Measurements from ENCODE around the gene RSL24D1.

Gene RSL24D1

DNA sequence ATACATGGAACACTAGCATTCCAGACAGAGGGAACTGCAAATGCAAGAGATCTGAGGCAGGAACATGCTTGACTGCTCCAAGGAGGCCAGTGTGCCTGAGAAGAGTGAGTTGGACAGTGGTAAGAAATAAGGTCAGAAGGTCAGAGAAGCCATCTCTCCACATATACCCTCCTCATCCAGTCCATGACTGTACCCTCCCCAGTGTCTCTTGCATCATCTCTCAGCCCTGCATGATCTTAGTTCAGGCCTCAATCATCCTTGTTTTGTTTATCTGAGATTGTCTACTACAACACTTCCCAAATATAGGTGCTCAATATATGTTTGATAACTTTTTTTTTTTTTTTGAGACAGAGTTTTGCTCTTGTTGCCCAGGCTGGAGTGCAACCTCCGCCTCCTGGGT is 5.5 kb upstream of the RSL24D1 start:
- no peaks in the 10 kb centered on the region for H3K9me3 ChIP-seq (ENCODE audit: control insufficient read depth, insufficient read depth, low read length)
- H3K4me1 ChIP-seq (ENCODE audit: control insufficient read depth, insufficient read depth, low read length), result no peaks in the 10 kb centered on the region
- H3K4me3 ChIP-seq (ENCODE audit: low read depth, low read length), result no peak overlapping the region
- no peak overlapping the region for H3K9ac ChIP-seq (ENCODE audit: low read depth, low read length)
- no peaks in the 10 kb centered on the region for H3K36me3 ChIP-seq (ENCODE audit: control insufficient read depth, insufficient read depth, low read length)
- no peaks in the 10 kb centered on the region for H3K27me3 ChIP-seq (ENCODE audit: control insufficient read depth, insufficient read depth, low read length)

DNA sequence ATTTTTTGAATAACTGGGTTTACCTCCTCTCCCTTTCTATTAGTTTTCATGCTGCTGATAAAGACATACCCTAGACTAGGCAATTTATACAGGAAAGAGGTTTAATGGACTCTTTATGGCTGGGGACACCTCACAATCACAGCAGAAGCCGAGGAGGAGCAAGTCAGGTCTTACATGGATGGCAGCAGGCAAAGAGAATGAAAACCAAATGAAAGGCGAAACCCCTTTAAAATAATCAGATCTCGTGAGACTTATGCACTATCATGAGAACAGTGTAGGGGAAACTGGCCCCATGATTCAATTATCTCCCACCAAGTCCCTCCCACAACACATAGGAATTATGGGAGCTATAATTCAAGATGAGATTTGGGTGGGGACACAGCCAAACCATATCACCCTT is 2.0 kb upstream of the RSL24D1 start:
- H3K9me3 ChIP-seq (ENCODE audit: control insufficient read depth, insufficient read depth, low read length), result no peaks in the 10 kb centered on the region
- no peak overlapping the region for H3K9ac ChIP-seq (ENCODE audit: low read depth, low read length)
- H3K36me3 ChIP-seq (ENCODE audit: control insufficient read depth, insufficient read depth, low read length), result no peaks in the 10 kb centered on the region
- H3K27me3 ChIP-seq (ENCODE audit: control insufficient read depth, insufficient read depth, low read length), result no peaks in the 10 kb centered on the region
- no peak overlapping the region for H3K4me3 ChIP-seq (ENCODE audit: low read depth, low read length)
- peaks cover 7% of the 10 kb centered on the region for H3K4me1 ChIP-seq (ENCODE audit: control insufficient read depth, insufficient read depth, low read length)

DNA sequence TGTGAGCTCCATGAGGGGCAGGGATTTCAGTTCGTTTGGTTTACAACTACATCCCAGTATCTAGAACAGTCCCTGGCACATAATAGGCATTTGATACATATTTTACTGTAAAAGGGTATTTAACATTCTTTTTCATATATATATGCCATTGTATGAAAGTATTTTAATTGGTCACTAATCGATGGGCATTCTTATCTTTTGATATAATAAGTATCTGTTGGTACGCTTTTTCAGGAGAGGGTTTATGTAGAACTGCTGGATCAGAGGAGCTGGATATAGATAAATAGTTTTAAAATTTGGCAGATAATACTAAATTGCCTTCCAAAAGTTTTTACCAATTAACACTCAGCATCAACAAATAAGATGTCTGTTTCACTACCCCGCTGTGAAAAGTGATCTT is 978 bp upstream of the RSL24D1 start:
- Histone ChIP-seq H3K9ac (ENCODE audit: low read depth, low read length) (peak overlapping the region; percentile 91), H3K4me1 (ENCODE audit: control insufficient read depth, insufficient read depth, low read length) (peaks cover 7% of the 10 kb centered on the region), H3K4me3 (ENCODE audit: low read depth, low read length) (peak overlapping the region; percentile 97), H3K36me3 (ENCODE audit: control insufficient read depth, insufficient read depth, low read length) (no peaks in the 10 kb centered on the region), H3K27me3 (ENCODE audit: control insufficient read depth, insufficient read depth, low read length) (no peaks in the 10 kb centered on the region), H3K9me3 (ENCODE audit: control insufficient read depth, insufficient read depth, low read length) (no peaks in the 10 kb centered on the region)

DNA sequence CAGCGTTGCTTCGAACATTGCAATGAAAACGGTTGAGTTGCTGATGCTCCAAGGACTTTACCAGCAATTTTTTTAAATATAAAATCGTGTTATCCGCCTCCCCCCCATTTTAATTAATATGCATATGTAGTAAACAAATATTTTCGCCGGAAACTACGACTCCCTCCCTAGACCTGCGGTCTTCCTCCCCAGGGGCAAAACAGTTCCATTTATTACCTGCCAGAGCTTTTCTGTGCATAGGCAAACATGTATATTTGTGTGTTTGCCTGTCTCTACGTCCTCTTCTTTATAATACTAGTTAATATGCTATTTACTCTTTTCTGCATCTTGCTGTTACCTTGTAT is 593 bp upstream of the RSL24D1 start:
- H3K9me3 ChIP-seq (ENCODE audit: control insufficient read depth, insufficient read depth, low read length), result no peaks in the 10 kb centered on the region

DNA sequence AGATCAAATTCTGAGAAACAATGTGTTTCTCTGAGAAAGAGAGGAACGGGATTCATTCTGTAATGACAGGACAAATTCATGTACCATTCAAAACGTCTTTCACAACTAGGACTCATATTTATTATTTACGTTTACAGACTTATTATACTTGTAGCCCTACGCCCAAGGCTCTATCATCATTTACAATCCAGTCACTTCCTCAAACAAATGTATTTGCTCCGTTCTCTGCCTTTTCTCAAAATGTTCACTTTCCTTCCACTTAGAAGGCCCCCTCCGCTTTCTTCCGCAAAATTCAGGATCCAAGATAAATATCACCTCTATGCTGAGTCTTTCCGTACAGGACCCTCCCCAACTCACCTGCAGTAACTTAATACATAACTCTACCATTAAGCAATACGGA is 745 bp downstream of the RSL24D1 start:
- H3K36me3 ChIP-seq (ENCODE audit: control insufficient read depth, insufficient read depth, low read length), result peaks cover 4% of the 10 kb centered on the region

More for the DNA sequence above, 593 bp upstream of the RSL24D1 start:
- no peaks in the 10 kb centered on the region for H3K36me3 ChIP-seq (ENCODE audit: control insufficient read depth, insufficient read depth, low read length)
- peak overlapping the region; percentile 91 for H3K9ac ChIP-seq (ENCODE audit: low read depth, low read length)
- H3K4me3 ChIP-seq (ENCODE audit: low read depth, low read length), result peak overlapping the region; percentile 97
- H3K4me1 ChIP-seq (ENCODE audit: control insufficient read depth, insufficient read depth, low read length), result peaks cover 7% of the 10 kb centered on the region
- no peaks in the 10 kb centered on the region for H3K27me3 ChIP-seq (ENCODE audit: control insufficient read depth, insufficient read depth, low read length)

DNA sequence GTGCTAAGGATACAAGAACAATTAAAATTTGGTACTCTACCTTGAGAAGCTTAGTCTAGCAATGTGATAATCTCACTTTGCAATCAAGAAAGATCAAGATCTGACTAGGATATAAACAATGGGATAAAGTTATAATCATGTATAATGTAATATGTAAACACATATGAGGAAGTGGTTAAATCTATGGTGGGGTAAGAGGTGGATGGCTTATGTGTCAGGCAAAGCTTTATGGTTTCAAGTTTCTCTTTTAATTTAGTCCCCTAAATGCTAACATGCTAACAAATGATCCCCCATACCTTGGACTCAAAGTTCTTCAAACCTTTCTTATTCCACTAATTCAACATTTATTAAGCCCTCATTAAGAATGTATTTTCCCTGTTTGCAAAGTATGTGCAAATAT is 2.5 kb downstream of the RSL24D1 start:
- H3K9ac ChIP-seq (ENCODE audit: low read depth, low read length), result no peak overlapping the region
- H3K36me3 ChIP-seq (ENCODE audit: control insufficient read depth, insufficient read depth, low read length), result peaks cover 4% of the 10 kb centered on the region
- peaks cover 7% of the 10 kb centered on the region for H3K4me1 ChIP-seq (ENCODE audit: control insufficient read depth, insufficient read depth, low read length)
- H3K27me3 ChIP-seq (ENCODE audit: control insufficient read depth, insufficient read depth, low read length), result no peaks in the 10 kb centered on the region
- no peaks in the 10 kb centered on the region for H3K9me3 ChIP-seq (ENCODE audit: control insufficient read depth, insufficient read depth, low read length)
- H3K4me3 ChIP-seq (ENCODE audit: low read depth, low read length), result no peak overlapping the region

More for the DNA sequence above, 745 bp downstream of the RSL24D1 start:
- no peaks in the 10 kb centered on the region for H3K9me3 ChIP-seq (ENCODE audit: control insufficient read depth, insufficient read depth, low read length)
- no peaks in the 10 kb centered on the region for H3K27me3 ChIP-seq (ENCODE audit: control insufficient read depth, insufficient read depth, low read length)
- H3K4me3 ChIP-seq (ENCODE audit: low read depth, low read length), result peak overlapping the region; percentile 97
- H3K9ac ChIP-seq (ENCODE audit: low read depth, low read length), result peak overlapping the region; percentile 99
- H3K4me1 ChIP-seq (ENCODE audit: control insufficient read depth, insufficient read depth, low read length), result peaks cover 7% of the 10 kb centered on the region

DNA sequence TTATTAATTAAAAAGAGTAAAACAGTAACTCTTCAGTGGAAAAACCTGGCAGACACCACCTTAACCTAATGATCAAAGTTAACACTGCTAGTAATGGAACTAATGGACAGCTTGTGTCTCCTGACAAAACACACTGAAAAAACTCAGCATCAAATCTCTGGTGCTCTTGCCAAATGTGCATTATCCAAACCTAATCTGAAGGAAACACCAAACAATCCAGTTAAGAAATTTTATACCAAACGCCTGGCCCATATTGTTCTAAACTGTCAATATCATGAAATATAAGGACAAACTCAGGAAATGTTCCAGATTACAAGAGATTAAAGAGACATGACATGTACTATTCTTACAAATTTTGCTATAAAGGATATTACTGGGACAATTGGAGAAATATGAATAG is 10.4 kb downstream of the RSL24D1 start:
- Histone ChIP-seq H3K36me3 (ENCODE audit: control insufficient read depth, insufficient read depth, low read length) (peaks cover 7% of the 10 kb centered on the region), H3K4me1 (ENCODE audit: control insufficient read depth, insufficient read depth, low read length) (no peaks in the 10 kb centered on the region), H3K27me3 (ENCODE audit: control insufficient read depth, insufficient read depth, low read length) (no peaks in the 10 kb centered on the region), H3K9ac (ENCODE audit: low read depth, low read length) (no peak overlapping the region), H3K4me3 (ENCODE audit: low read depth, low read length) (no peak overlapping the region), H3K9me3 (ENCODE audit: control insufficient read depth, insufficient read depth, low read length) (no peaks in the 10 kb centered on the region)

DNA sequence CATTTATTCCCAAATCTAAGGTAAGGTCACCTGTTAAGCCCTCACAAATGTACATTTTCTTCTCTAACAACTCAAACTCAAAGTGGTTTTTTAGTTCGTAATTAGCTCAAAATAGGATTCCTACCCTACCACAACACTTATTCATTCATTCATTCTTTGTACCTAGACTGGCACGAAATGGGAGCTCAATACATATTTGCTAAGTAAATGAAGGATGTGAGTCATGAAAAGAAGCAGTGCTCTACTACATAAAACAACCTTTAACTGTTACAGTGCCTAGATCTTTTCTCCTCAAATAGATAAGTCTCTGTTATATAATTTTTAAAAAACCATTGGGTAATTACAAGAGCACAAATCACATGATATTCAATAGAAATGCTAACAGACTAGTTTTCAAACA is 13.1 kb downstream of the RSL24D1 start:
- peaks cover 7% of the 10 kb centered on the region for H3K36me3 ChIP-seq (ENCODE audit: control insufficient read depth, insufficient read depth, low read length)
- H3K9ac ChIP-seq (ENCODE audit: low read depth, low read length), result no peak overlapping the region
- H3K4me1 ChIP-seq (ENCODE audit: control insufficient read depth, insufficient read depth, low read length), result no peaks in the 10 kb centered on the region
- H3K27me3 ChIP-seq (ENCODE audit: control insufficient read depth, insufficient read depth, low read length), result no peaks in the 10 kb centered on the region
- H3K9me3 ChIP-seq (ENCODE audit: control insufficient read depth, insufficient read depth, low read length), result no peaks in the 10 kb centered on the region
- H3K4me3 ChIP-seq (ENCODE audit: low read depth, low read length), result no peak overlapping the region

DNA sequence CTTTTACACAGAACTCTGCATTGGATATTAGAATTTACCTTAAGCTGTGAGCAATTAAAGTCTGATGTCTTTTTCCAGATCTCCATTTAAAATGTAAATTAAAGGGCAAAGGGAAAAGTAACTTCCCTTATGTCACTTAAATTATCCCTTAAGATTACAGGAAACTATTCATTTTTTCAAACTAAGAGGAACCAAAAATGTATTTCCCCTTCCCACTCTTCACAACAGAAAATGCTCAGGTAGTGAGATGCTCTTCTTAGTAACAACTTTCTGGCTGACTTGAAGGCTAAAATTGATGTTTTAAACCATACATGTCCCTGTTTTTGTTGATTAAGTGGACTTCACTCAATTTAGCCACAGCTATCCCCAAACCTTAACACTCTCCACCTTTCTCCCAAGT is 17.6 kb downstream of the RSL24D1 start:
- Histone ChIP-seq H3K4me1 (ENCODE audit: control insufficient read depth, insufficient read depth, low read length) (no peaks in the 10 kb centered on the region), H3K36me3 (ENCODE audit: control insufficient read depth, insufficient read depth, low read length) (peaks cover 7% of the 10 kb centered on the region), H3K27me3 (ENCODE audit: control insufficient read depth, insufficient read depth, low read length) (no peaks in the 10 kb centered on the region), H3K9me3 (ENCODE audit: control insufficient read depth, insufficient read depth, low read length) (no peaks in the 10 kb centered on the region), H3K4me3 (ENCODE audit: low read depth, low read length) (no peak overlapping the region), H3K9ac (ENCODE audit: low read depth, low read length) (no peak overlapping the region)

DNA sequence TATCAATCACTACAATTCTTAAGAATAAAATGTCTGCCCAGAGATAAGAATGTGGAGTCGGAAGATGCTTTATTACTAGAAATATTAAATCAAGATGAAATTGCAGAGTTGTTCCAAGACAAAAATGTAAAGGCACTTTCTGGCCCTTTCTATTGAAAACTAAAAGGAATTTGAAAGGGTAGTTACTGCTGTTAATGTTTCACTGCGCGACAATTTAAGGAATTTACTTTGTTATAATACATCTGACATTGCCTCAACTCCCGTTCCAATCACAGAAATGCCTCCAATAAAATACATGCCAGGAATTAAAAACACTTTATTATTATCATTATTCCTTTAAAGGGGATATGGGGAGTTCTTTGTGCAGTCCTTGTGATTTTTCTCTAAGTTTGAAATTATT is 26.4 kb downstream of the RSL24D1 start:
- H3K27me3 ChIP-seq (ENCODE audit: control insufficient read depth, insufficient read depth, low read length), result no peaks in the 10 kb centered on the region
- H3K4me1 ChIP-seq (ENCODE audit: control insufficient read depth, insufficient read depth, low read length), result no peaks in the 10 kb centered on the region
- H3K36me3 ChIP-seq (ENCODE audit: control insufficient read depth, insufficient read depth, low read length), result no peaks in the 10 kb centered on the region
- H3K4me3 ChIP-seq (ENCODE audit: low read depth, low read length), result no peak overlapping the region
- no peaks in the 10 kb centered on the region for H3K9me3 ChIP-seq (ENCODE audit: control insufficient read depth, insufficient read depth, low read length)
- no peak overlapping the region for H3K9ac ChIP-seq (ENCODE audit: low read depth, low read length)

DNA sequence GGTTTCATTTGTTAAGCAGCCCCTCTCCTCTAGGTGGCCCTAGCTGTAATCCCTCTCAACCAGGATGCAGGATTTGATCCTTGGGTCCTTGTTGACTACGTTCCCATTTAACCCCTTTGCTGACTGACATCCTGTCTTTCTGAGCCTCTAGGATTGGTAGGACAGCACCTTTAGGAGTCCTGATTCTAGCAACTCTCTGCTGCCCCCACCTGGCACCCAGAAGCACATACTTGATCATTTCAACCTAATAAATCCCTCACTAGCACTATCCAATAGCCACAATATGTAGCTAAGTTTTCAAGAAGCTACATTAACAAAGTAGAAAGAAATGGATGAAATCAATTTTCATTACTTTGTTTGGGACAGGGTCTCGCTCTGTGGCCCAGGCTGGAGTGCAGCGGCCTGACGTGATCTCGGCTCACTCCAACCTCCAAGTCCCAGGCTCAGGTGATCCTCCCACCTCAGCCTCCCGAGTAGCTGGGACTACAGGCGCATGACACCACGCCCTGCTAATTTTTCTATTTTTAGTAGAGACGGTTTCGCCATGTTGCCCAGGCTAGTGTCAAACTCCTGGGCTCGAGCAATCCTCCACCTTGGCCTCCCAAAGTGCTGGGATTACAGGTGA is 28.3 kb downstream of the RSL24D1 start:
- Histone ChIP-seq H3K4me1 (ENCODE audit: control insufficient read depth, insufficient read depth, low read length) (no peaks in the 10 kb centered on the region), H3K36me3 (ENCODE audit: control insufficient read depth, insufficient read depth, low read length) (no peaks in the 10 kb centered on the region), H3K27me3 (ENCODE audit: control insufficient read depth, insufficient read depth, low read length) (no peaks in the 10 kb centered on the region), H3K9me3 (ENCODE audit: control insufficient read depth, insufficient read depth, low read length) (no peaks in the 10 kb centered on the region), H3K4me3 (ENCODE audit: low read depth, low read length) (no peak overlapping the region), H3K9ac (ENCODE audit: low read depth, low read length) (no peak overlapping the region)

DNA sequence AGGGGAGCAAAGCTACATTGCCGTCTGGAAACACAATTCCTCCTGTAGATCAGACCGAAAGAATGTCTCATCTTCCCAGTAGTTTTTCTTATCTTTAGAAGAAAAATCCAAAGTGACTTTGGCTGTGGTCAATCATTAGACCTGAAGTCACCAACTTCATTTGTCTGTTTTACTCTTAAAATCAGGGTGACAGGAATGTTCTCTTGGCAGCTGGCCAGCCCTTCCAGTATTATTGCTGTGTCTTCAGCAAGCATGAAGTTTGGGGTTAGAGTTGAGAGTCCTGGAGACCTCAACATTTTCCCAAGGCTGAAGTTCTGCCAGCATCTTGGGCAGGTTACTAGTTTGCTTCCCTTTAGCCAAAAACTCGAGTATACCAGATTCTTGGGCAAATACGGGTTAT is 32.5 kb downstream of the RSL24D1 start:
- Histone ChIP-seq H3K27me3 (ENCODE audit: control insufficient read depth, insufficient read depth, low read length) (no peaks in the 10 kb centered on the region), H3K36me3 (ENCODE audit: control insufficient read depth, insufficient read depth, low read length) (no peaks in the 10 kb centered on the region), H3K4me1 (ENCODE audit: control insufficient read depth, insufficient read depth, low read length) (no peaks in the 10 kb centered on the region), H3K4me3 (ENCODE audit: low read depth, low read length) (no peak overlapping the region), H3K9me3 (ENCODE audit: control insufficient read depth, insufficient read depth, low read length) (no peaks in the 10 kb centered on the region), H3K9ac (ENCODE audit: low read depth, low read length) (no peak overlapping the region)

Measured in iPS-15b (cell line).